GM19023 (cell line): ENCODE measurements around the gene VSNL1.
"Not testable (repeated sequence)": the region's sequence is repeated elsewhere in the genome, so short reads cannot be mapped to it uniquely, and the experiment has no call there.

Experiments
- ATAC-seq: cut with Tn5 transposase; IDR thresholded peaks from one replicate; pipeline ENCODE4 v1.9.1; 2021; ENCODE audit warnings: mild to moderate bottlenecking, moderate library complexity; ENCODE audit not compliant: unreplicated experiment

VSNL1 gene

GRCh38 chr2:17541531-17541950 is 1.0 kb downstream of the VSNL1 start:
- ATAC-seq, result no peak

GRCh38 chr2:17542471-17542870 is 2.0 kb downstream of the VSNL1 start:
- no peak for ATAC-seq

- ATAC-seq, result no peak
Observed at GRCh38 chr2:17543131-17543660, 2.7 kb downstream of the VSNL1 start.

- ATAC-seq, result no peak
Observed at GRCh38 chr2:17543848-17544247, 3.4 kb downstream of the VSNL1 start.

GRCh38 chr2:17544256-17544655 is 3.8 kb downstream of the VSNL1 start:
- no peak for ATAC-seq

- no peak for ATAC-seq
Observed at GRCh38 chr2:17545680-17546613, 5.5 kb downstream of the VSNL1 start.

GRCh38 chr2:17547237-17547636 is 6.7 kb downstream of the VSNL1 start:
- no peak for ATAC-seq

GRCh38 chr2:17547737-17548136 is 7.2 kb downstream of the VSNL1 start:
- no peak for ATAC-seq

GRCh38 chr2:17550907-17551306 is 10.4 kb downstream of the VSNL1 start:
- no peak for ATAC-seq

- ATAC-seq, result no peak
Observed at GRCh38 chr2:17555150-17555549, 14.7 kb downstream of the VSNL1 start.

- no peak for ATAC-seq
Observed at GRCh38 chr2:17557596-17557995, 17.1 kb downstream of the VSNL1 start.

- ATAC-seq, result no peak
Observed at GRCh38 chr2:17558053-17558452, 17.6 kb downstream of the VSNL1 start.

- ATAC-seq, result no peak
Observed at GRCh38 chr2:17558878-17559277, 18.4 kb downstream of the VSNL1 start.

- not testable (repeated sequence) for ATAC-seq
Observed at GRCh38 chr2:17565726-17566125, 25.2 kb downstream of the VSNL1 start.

- ATAC-seq, result no peak
Observed at GRCh38 chr2:17571681-17572080, 31.2 kb downstream of the VSNL1 start.

- no peak for ATAC-seq
Observed at GRCh38 chr2:17573085-17573803, 32.7 kb downstream of the VSNL1 start.

GRCh38 chr2:17573804-17574175 is 33.3 kb downstream of the VSNL1 start:
- no peak for ATAC-seq

- no peak for ATAC-seq
Observed at GRCh38 chr2:17574406-17575073, 34.0 kb downstream of the VSNL1 start.

GRCh38 chr2:17576802-17577201 is 36.3 kb downstream of the VSNL1 start:
- no peak for ATAC-seq

- ATAC-seq, result no peak
Observed at GRCh38 chr2:17578466-17578928, 38.0 kb downstream of the VSNL1 start.
